22Rv1 (cell line): ENCODE results near the gene USP6NL.

ENCODE experiments used
- CTCF ChIP-seq: fragments of 450-650 bp; IDR thresholded peaks from 2 replicates; pipeline ENCODE4 v1.5.1; 2017; ENCODE audit warnings: mild to moderate bottlenecking
- ZFX ChIP-seq: fragments of 450-650 bp; IDR thresholded peaks from 2 replicates; pipeline ENCODE4 v1.6.1; 2017; ENCODE audit warnings: antibody characterized with exemption, borderline replicate concordance

DNA sequence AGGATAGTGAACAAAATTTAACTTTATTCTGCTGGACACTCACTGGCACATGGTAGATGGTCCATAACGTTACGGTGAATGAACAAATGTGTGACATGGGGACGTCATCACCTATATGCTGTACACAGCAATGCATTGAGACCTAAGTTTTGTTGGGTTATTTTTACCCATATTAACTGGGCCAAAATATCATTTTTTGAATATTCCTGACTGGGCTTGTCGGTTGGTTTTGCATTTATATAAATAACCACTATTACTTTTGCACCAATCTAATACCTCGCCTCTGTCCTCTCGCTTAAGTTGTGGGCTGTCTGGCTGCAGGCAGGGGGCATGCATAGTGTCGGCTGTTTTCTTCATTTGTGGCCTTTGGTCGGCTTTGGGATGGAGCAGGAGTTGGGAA is 161.7 kb downstream of the USP6NL start:
- TF ChIP-seq ZFX = no peak
- no peak for TF ChIP-seq CTCF
